Upper lobe of right lung (tissue), 1 donor: ENCODE data around the gene BEX2. TPM values are rescaled to one million over a fixed set of nuclear protein-coding genes. Genes with fewer than 3 reads are reported as not detected.

Experiments used
- ATAC-seq: fragments of 200-7000 bp; cut with Tn5 transposase; one replicate; pipeline ENCODE4 v1.9.1; 2020; ENCODE audit warnings: mild to moderate bottlenecking, moderate library complexity
- DNase-seq: peaks from one replicate; pipeline ENCODE4 v3.0.0-alpha.2; 2020
- H3K27ac ChIP-seq: fragments of 200-600 bp; one replicate; pipeline ENCODE4 v1.8.0; 2022
- H3K27me3 ChIP-seq: fragments of 200-600 bp; one replicate; pipeline ENCODE4 v1.8.0; 2022; ENCODE audit warnings: mild to moderate bottlenecking
- H3K36me3 ChIP-seq: fragments of 200-600 bp; one replicate; pipeline ENCODE4 v1.8.0; 2022
- H3K4me1 ChIP-seq: fragments of 200-600 bp; one replicate; pipeline ENCODE4 v1.8.0; 2022
- H3K4me3 ChIP-seq: fragments of 200-600 bp; one replicate; pipeline ENCODE4 v1.8.0; 2022; ENCODE audit warnings: mild to moderate bottlenecking
- H3K9me3 ChIP-seq: fragments of 200-600 bp; one replicate; pipeline ENCODE4 v1.8.0; 2022
- intact Hi-C: fragments of 100-400 bp; cut with DNase I; formaldehyde crosslinking; loops from one replicate; pipeline ENCODE4 v1.11.0; 2022
- total RNA-seq: library from RNA; stranded (reverse); fragmentation: NEBNext Ultra II Directional; extraction: Animal tissue kit (Norgen Biotek cat#: 25700); gene quantifications from one replicate; pipeline ENCODE4 v1.2.1, GENCODE V29; 2021
- TF ChIP-seq, protein P1 (sequence below): fragments of 200-600 bp; IDR thresholded peaks from one replicate; pipeline ENCODE4 v1.8.0; 2022; ENCODE audit warnings: antibody characterized with exemption
- donor health status: DM: no; HTN: yes; CAD: no; lungs with severe emphysema.

BEX2 gene
- total RNA-seq, 1 donor from 2014 or later = 16.9 TPM

DNA sequence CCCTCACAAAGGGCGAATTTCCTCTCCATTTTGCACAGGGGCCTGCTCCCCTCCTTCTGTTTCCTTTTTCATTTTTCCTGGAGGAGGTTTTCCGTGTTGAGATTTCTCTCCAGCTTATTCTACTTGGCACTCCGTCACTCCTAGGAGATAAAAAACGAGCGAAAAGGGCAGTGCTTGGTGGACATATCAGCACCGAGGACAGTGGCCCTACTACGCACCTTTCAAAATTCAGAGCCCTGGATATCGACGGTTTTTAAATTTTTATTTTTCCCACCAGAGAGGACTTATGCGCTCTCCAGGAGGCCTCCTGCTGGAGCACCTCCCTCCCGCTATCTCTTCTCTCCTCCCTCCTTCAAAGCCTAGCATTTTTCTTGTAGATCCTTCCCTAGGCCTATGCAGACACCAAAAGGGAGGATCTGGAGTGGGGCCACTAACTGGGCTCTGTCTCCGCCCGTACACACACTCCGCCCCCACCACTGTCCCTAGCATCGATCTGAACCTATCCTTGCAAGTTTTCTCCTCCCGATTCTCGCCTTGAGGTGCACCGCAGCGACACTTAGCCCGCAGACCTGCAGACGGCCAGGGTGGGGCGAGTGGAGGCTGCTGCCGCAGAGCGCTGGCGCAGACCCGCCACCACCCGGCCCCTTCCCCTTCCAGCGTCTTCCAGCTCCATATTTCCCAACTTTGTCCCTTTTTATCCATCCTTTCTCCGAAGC is 37.0 kb upstream of the BEX2 start:
- Histone ChIP-seq H3K27me3 (no peaks in the 10 kb centered on the region), H3K36me3 (no peaks in the 10 kb centered on the region), H3K27ac (no peak overlapping the region), H3K4me3 (no peak overlapping the region), H3K4me1 (no peaks in the 10 kb centered on the region), H3K9me3 (no peaks in the 10 kb centered on the region)
- no peak for ATAC-seq
- DNase-seq = no peak
- TF ChIP-seq, protein P1, sequence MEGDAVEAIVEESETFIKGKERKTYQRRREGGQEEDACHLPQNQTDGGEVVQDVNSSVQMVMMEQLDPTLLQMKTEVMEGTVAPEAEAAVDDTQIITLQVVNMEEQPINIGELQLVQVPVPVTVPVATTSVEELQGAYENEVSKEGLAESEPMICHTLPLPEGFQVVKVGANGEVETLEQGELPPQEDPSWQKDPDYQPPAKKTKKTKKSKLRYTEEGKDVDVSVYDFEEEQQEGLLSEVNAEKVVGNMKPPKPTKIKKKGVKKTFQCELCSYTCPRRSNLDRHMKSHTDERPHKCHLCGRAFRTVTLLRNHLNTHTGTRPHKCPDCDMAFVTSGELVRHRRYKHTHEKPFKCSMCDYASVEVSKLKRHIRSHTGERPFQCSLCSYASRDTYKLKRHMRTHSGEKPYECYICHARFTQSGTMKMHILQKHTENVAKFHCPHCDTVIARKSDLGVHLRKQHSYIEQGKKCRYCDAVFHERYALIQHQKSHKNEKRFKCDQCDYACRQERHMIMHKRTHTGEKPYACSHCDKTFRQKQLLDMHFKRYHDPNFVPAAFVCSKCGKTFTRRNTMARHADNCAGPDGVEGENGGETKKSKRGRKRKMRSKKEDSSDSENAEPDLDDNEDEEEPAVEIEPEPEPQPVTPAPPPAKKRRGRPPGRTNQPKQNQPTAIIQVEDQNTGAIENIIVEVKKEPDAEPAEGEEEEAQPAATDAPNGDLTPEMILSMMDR = no peak
- intact Hi-C loops = loop anchor here (10.0 kb wide), 1 partner anchor 117 kb away; no protein-coding TSS in a partner anchor

DNA sequence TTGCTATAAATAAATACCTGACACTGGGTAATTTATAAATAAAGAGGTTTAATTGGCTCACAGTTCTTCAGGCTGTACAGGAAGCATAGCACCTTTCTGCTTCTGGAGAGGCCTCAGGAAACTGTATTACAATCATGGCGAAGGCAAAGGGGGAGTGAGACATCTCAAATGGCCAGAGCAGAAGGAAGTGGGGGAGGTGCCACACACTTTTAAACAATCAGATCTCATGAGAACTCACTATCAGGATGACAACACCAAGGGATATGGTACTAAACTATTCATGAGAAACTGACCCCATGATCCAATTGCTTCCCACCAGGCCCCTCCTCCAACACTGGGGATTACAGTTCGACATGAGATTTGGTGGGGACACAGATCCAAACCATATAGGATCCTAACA is 33.8 kb upstream of the BEX2 start:
- Histone ChIP-seq H3K4me1 (no peaks in the 10 kb centered on the region), H3K27ac (no peak overlapping the region), H3K36me3 (no peaks in the 10 kb centered on the region), H3K27me3 (no peaks in the 10 kb centered on the region), H3K4me3 (no peak overlapping the region), H3K9me3 (no peaks in the 10 kb centered on the region)
- DNase-seq (no peak), ATAC-seq (no peak)
- intact Hi-C loops = loop anchor here (10.0 kb wide), 1 partner anchor 120 kb away; no protein-coding TSS in a partner anchor
- TF ChIP-seq, protein P1 = no peak

DNA sequence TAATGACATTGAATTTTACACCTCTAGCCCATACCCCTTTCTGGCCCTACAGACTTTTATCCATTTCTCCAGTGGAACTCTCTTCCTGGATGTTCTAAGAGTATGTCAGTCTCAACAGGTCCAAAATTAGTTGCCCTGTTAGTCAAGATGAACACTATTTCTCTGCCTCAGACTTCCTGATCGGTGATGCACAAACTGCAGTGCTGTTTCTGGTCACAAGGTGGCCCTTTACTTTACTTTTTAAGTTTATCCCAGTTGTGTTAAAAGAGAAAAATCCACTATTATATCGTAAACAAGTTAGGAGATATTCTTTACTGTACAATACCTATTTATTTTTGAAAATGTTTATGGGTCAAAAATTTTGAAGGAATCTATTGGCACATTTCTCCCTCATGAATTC is 32.3 kb upstream of the BEX2 start:
- DNase-seq (no peak), ATAC-seq (peak; percentile 67)
- Histone ChIP-seq H3K36me3 (no peaks in the 10 kb centered on the region), H3K4me1 (no peaks in the 10 kb centered on the region), H3K4me3 (no peak overlapping the region), H3K9me3 (no peaks in the 10 kb centered on the region), H3K27me3 (no peaks in the 10 kb centered on the region), H3K27ac (no peak overlapping the region)
- intact Hi-C loops = loop anchor here (10.0 kb wide), 1 partner anchor 122 kb away; no protein-coding TSS in a partner anchor
- TF ChIP-seq, protein P1 = peak; percentile 70

DNA sequence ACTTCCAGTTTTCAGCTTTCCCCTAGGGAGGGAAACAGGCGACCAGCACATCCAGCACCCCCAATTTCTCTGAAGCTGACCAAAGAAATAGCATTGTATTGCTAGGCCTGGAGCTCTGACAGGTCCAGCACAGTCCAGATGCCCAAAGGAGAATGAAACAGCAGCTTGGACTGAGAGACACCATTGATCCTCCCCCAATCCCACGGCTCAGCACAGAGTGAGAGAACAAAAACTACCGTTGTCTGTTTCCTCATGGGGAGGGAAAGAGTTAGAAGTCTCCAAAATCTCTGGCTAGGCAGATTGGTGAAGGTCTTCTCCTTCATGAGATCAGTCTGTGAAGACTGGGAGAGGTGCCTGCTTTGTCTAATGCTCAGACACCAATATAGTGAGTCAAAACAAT is 27.9 kb upstream of the BEX2 start:
- Histone ChIP-seq H3K9me3 (no peaks in the 10 kb centered on the region), H3K4me1 (no peaks in the 10 kb centered on the region), H3K27me3 (no peaks in the 10 kb centered on the region), H3K27ac (no peak overlapping the region), H3K4me3 (no peak overlapping the region), H3K36me3 (no peaks in the 10 kb centered on the region)
- TF ChIP-seq, protein P1 = no peak
- no peak for DNase-seq
- intact Hi-C loops = no loop called here
- ATAC-seq = no peak

DNA sequence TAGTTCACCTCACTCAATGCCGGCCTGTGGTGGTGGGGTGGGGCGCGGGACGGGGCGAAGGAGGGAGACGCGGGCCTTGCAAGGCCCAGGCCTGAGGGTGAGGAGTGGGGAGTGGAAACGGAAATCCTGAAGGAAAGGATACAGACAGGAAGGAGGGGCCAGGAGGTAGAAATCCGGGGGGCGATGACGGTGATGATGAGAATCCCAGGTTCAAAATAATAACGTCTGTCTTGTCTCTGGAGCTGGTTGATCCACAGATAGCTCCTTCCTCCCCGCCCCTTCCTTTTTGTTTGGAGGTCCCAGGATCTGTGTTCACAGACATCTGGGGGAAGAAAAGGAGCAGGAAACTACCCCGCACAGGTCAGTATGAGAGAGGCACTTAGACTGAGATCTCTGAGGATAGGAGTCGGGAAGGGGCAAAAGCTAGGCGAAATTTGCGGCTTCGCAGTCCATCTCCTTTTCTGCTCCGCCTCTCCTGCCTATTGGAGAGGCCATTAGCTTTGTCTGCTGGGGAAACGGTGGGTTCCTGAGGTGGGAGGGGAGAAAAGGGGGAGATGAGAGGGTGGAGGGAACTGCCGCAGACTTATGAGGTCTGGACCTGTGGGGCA is 20.0 kb upstream of the BEX2 start:
- Histone ChIP-seq H3K27ac (no peak overlapping the region), H3K9me3 (no peaks in the 10 kb centered on the region), H3K27me3 (no peaks in the 10 kb centered on the region), H3K4me1 (no peaks in the 10 kb centered on the region), H3K36me3 (no peaks in the 10 kb centered on the region), H3K4me3 (peak overlapping the region; percentile 29)
- TF ChIP-seq, protein P1 = no peak
- ATAC-seq (no peak), DNase-seq (no peak)
- intact Hi-C loops = no loop called here
